ENCODE measurements around the gene ANKFN1.

ANKFN1 gene

DNA sequence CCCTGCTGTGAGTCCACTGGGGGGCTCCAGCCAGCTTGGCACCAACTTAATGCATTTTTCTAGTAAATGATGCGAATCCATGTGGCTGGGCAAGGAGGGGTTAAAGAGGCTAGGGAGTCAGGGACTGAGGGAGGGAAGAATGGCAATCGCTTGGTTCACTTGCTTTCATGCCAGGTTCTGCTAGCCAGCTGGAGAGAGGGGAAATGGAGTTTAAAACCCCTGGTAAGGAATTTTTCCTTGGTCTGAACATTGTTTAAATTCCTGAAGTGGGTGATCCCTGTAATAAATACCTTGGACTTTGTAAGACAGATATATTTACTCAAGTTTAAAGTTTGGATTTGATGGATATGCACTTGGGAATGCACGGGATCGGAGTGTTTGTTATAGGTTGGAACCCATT is 22.8 kb downstream of the ANKFN1 start:
- H3K4me1 ChIP-seq (ENCODE audit: control insufficient read depth in 1 of 2, insufficient read depth in 2 of 2, low read length in 2 of 2) = peaks cover 28% of the 10 kb centered on the region in 2 experiments
- H3K27me3 ChIP-seq (ENCODE audit: insufficient read depth, low read length) = no peaks in the 10 kb centered on the region
- H2BK5ac ChIP-seq (ENCODE audit: low read depth, low read length, poor library complexity) = no peak overlapping the region
- H2BK120ac ChIP-seq (ENCODE audit: insufficient read depth, low read length, poor library complexity) = no peak overlapping the region
- no peak overlapping the region for H4K91ac ChIP-seq (ENCODE audit: low read depth, low read length)
- H3K36me3 ChIP-seq (ENCODE audit: control insufficient read depth in 1 of 2, insufficient read depth in 2 of 2, low read length in 2 of 2) = no peaks in the 10 kb centered on the region
- H3K79me1 ChIP-seq (ENCODE audit: low read length) = peaks cover 6% of the 10 kb centered on the region
- no peak overlapping the region for H3K18ac ChIP-seq (ENCODE audit: low read length)
- H3K4ac ChIP-seq (ENCODE audit: low read depth, low read length) = no peak overlapping the region
- no peak overlapping the region for H3K23ac ChIP-seq (ENCODE audit: low read length)
- no CpG with 5 or more reads among the region's 4 CpGs for WGBS (ENCODE audit: extremely low coverage, insufficient coverage, insufficient read length)
- no peaks in the 10 kb centered on the region for H3K79me2 ChIP-seq (ENCODE audit: control insufficient read depth, insufficient read depth, low read length, poor library complexity)
- H3K9ac ChIP-seq (ENCODE audit: low read length) = no peak overlapping the region
- H3K14ac ChIP-seq (ENCODE audit: low read length) = no peak overlapping the region
- no peak overlapping the region for H2AFZ ChIP-seq (ENCODE audit: insufficient read depth, low read length, poor library complexity)
- H3K4me3 ChIP-seq (ENCODE audit: low read depth, low read length) = no peak overlapping the region
- H4K12ac ChIP-seq (ENCODE audit: low read depth, low read length) = no peak overlapping the region
- H3K9me3 ChIP-seq (ENCODE audit: insufficient read depth, low read depth, low read length) = peaks cover 2% of the 10 kb centered on the region
- H2BK12ac ChIP-seq (ENCODE audit: low read length) = no peak overlapping the region
- H3K27ac ChIP-seq (ENCODE audit: low read depth, low read length) = no peak overlapping the region
- no peak overlapping the region for H3K4me2 ChIP-seq (ENCODE audit: low read length)
- H4K8ac ChIP-seq (ENCODE audit: low read depth, low read length) = no peak overlapping the region
- no peak for DNase-seq
- H2AK5ac ChIP-seq (ENCODE audit: low read length) = no peak overlapping the region

DNA sequence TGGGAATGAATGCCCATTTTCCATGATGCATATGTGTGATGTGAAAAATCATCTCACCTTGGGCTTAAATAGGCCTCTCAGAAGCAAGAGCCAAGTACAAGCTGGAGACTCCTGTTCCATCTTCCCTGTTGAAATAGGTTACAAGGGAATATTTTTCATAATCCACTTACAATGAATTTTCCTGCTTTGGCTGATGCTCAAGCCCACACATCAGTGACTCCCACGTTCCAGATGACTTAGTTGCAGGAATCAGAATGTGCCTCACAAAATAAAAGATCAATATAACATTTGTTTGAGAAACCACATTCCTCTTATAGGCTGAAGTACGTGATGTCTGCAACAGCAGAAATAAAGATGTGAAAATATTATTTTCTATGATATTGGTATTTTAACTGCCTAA is 24.1 kb downstream of the ANKFN1 start:
- no peak overlapping the region for H4K91ac ChIP-seq (ENCODE audit: low read depth, low read length)
- H3K27ac ChIP-seq (ENCODE audit: low read depth, low read length) = no peak overlapping the region
- peaks cover 4% of the 10 kb centered on the region for H3K79me1 ChIP-seq (ENCODE audit: low read length)
- no peak overlapping the region for H2BK12ac ChIP-seq (ENCODE audit: low read length)
- H2AK5ac ChIP-seq (ENCODE audit: low read length) = no peak overlapping the region
- no peak overlapping the region for H3K9ac ChIP-seq (ENCODE audit: low read length)
- H3K27me3 ChIP-seq (ENCODE audit: insufficient read depth, low read length) = no peaks in the 10 kb centered on the region
- no peak overlapping the region for H3K23ac ChIP-seq (ENCODE audit: low read length)
- H3K4me3 ChIP-seq (ENCODE audit: low read depth, low read length) = no peak overlapping the region
- H3K9me3 ChIP-seq (ENCODE audit: insufficient read depth, low read depth, low read length) = peaks cover 2% of the 10 kb centered on the region
- WGBS (ENCODE audit: extremely low coverage, insufficient coverage, insufficient read length) = no CpG with 5 or more reads among the region's 2 CpGs
- peaks cover 22% of the 10 kb centered on the region in 2 experiments for H3K4me1 ChIP-seq (ENCODE audit: control insufficient read depth in 1 of 2, insufficient read depth in 2 of 2, low read length in 2 of 2)
- no peak overlapping the region for H4K12ac ChIP-seq (ENCODE audit: low read depth, low read length)
- H3K14ac ChIP-seq (ENCODE audit: low read length) = no peak overlapping the region
- no peak overlapping the region for H3K4me2 ChIP-seq (ENCODE audit: low read length)
- no peak overlapping the region for H3K18ac ChIP-seq (ENCODE audit: low read length)
- H3K4ac ChIP-seq (ENCODE audit: low read depth, low read length) = no peak overlapping the region
- no peaks in the 10 kb centered on the region for H3K36me3 ChIP-seq (ENCODE audit: control insufficient read depth in 1 of 2, insufficient read depth in 2 of 2, low read length in 2 of 2)
- DNase-seq = no peak
- no peak overlapping the region for H2BK120ac ChIP-seq (ENCODE audit: insufficient read depth, low read length, poor library complexity)
- no peaks in the 10 kb centered on the region for H3K79me2 ChIP-seq (ENCODE audit: control insufficient read depth, insufficient read depth, low read length, poor library complexity)
- no peak overlapping the region for H2AFZ ChIP-seq (ENCODE audit: insufficient read depth, low read length, poor library complexity)
- H4K8ac ChIP-seq (ENCODE audit: low read depth, low read length) = no peak overlapping the region
- no peak overlapping the region for H2BK5ac ChIP-seq (ENCODE audit: low read depth, low read length, poor library complexity)

GRCh38 chr17:56178203-56178602 is 24.9 kb downstream of the ANKFN1 start:
- Histone ChIP-seq H3K4me1 (ENCODE audit: control insufficient read depth in 1 of 2, insufficient read depth in 2 of 2, low read length in 2 of 2) (peaks cover 15 to 16% of the 10 kb centered on the region in 2 experiments), H3K23ac (ENCODE audit: low read length) (no peak overlapping the region), H3K79me1 (ENCODE audit: low read length) (no peaks in the 10 kb centered on the region), H2BK5ac (ENCODE audit: low read depth, low read length, poor library complexity) (no peak overlapping the region), H3K14ac (ENCODE audit: low read length) (no peak overlapping the region), H3K9ac (ENCODE audit: low read length) (no peak overlapping the region), H2AFZ (ENCODE audit: insufficient read depth, low read length, poor library complexity) (no peak overlapping the region), H3K4ac (ENCODE audit: low read depth, low read length) (no peak overlapping the region), H3K9me3 (ENCODE audit: insufficient read depth, low read depth, low read length) (peaks cover 2% of the 10 kb centered on the region), H2AK5ac (ENCODE audit: low read length) (no peak overlapping the region), H4K12ac (ENCODE audit: low read depth, low read length) (no peak overlapping the region), H3K79me2 (ENCODE audit: control insufficient read depth, insufficient read depth, low read length, poor library complexity) (no peaks in the 10 kb centered on the region), H4K91ac (ENCODE audit: low read depth, low read length) (no peak overlapping the region), H3K4me3 (ENCODE audit: low read depth, low read length) (no peak overlapping the region), H4K8ac (ENCODE audit: low read depth, low read length) (no peak overlapping the region), H3K4me2 (ENCODE audit: low read length) (no peak overlapping the region), H3K36me3 (ENCODE audit: control insufficient read depth in 1 of 2, insufficient read depth in 2 of 2, low read length in 2 of 2) (no peaks in the 10 kb centered on the region), H3K18ac (ENCODE audit: low read length) (no peak overlapping the region), H2BK120ac (ENCODE audit: insufficient read depth, low read length, poor library complexity) (no peak overlapping the region), H3K27ac (ENCODE audit: low read depth, low read length) (no peak overlapping the region), H2BK12ac (ENCODE audit: low read length) (no peak overlapping the region), H3K27me3 (ENCODE audit: insufficient read depth, low read length) (no peaks in the 10 kb centered on the region)
- WGBS (ENCODE audit: extremely low coverage, insufficient coverage, insufficient read length) = no CpG with 5 or more reads among the region's 5 CpGs
- no peak for DNase-seq

DNA sequence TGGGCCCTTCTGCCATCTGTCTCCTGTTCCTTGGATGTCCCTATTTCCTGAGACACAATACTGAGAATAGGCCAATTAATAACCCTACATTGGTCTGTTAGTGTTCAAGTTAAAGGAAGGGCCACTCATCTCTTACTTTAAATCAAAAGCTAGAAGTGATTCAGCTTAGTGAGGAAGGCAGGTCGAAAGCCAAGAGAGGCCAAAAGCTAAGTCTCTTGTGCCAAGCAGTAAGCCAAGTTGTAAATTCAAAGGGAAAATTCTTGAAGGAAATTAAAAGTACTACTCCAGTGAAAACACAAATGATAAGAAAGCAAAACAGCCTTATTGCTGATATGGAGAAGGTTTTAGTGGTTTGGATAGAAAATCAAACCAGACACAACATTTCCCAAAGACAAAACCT is 28.8 kb downstream of the ANKFN1 start:
- Histone ChIP-seq H3K36me3 (ENCODE audit: control insufficient read depth in 1 of 2, insufficient read depth in 2 of 2, low read length in 2 of 2) (no peaks in the 10 kb centered on the region), H3K23ac (ENCODE audit: low read length) (no peak overlapping the region), H4K91ac (ENCODE audit: low read depth, low read length) (no peak overlapping the region), H4K12ac (ENCODE audit: low read depth, low read length) (no peak overlapping the region), H3K27ac (ENCODE audit: low read depth, low read length) (no peak overlapping the region), H3K18ac (ENCODE audit: low read length) (no peak overlapping the region), H2BK120ac (ENCODE audit: insufficient read depth, low read length, poor library complexity) (no peak overlapping the region), H3K9me3 (ENCODE audit: insufficient read depth, low read depth, low read length) (no peaks in the 10 kb centered on the region), H3K4me2 (ENCODE audit: low read length) (no peak overlapping the region), H2BK5ac (ENCODE audit: low read depth, low read length, poor library complexity) (no peak overlapping the region), H2BK12ac (ENCODE audit: low read length) (no peak overlapping the region), H2AK5ac (ENCODE audit: low read length) (no peak overlapping the region), H3K27me3 (ENCODE audit: insufficient read depth, low read length) (no peaks in the 10 kb centered on the region), H3K4me3 (ENCODE audit: low read depth, low read length) (no peak overlapping the region), H3K79me1 (ENCODE audit: low read length) (no peaks in the 10 kb centered on the region), H3K4me1 (ENCODE audit: control insufficient read depth in 1 of 2, insufficient read depth in 2 of 2, low read length in 2 of 2) (no peaks in the 10 kb centered on the region), H4K8ac (ENCODE audit: low read depth, low read length) (no peak overlapping the region), H3K9ac (ENCODE audit: low read length) (no peak overlapping the region), H3K79me2 (ENCODE audit: control insufficient read depth, insufficient read depth, low read length, poor library complexity) (no peaks in the 10 kb centered on the region), H3K4ac (ENCODE audit: low read depth, low read length) (no peak overlapping the region), H3K14ac (ENCODE audit: low read length) (no peak overlapping the region), H2AFZ (ENCODE audit: insufficient read depth, low read length, poor library complexity) (no peak overlapping the region)
- no peak for DNase-seq
- WGBS (ENCODE audit: extremely low coverage, insufficient coverage, insufficient read length) = no CpG with 5 or more reads among the region's 1 CpG

Measured in trophoblast cell (in vitro differentiated cells and primary cell).